GM12878 (cell line): ENCODE measurements around the gene TOM1L1. TPM values are rescaled to one million over a fixed set of nuclear protein-coding genes. Genes with fewer than 3 reads are reported as not detected.

Experiments used
- ATAC-seq: fragments of 200-7000 bp; cut with Tn5 transposase; 3 replicates; pipeline ENCODE4 v1.9.1; 2020; ENCODE audit warnings: mild to moderate bottlenecking, moderate library complexity
- BruUV-seq: library from RNA; stranded (reverse); fragments of 400-500 nt; replicated peaks from 2 replicates; lab custom pipeline; 2021; lab: Mats Ljungman, UMichigan
- CTCF ChIA-PET: fragments of 300-600 bp; sonication (Branson Sonifier 250); formaldehyde crosslinking; extraction: SDS; loops from one replicate; lab custom pipeline; 2021; ENCODE audit warnings: inconsistent platforms; lab: Yijun Ruan, JAX
- POLR2A ChIA-PET: fragments of 350-600 bp; formaldehyde crosslinking; extraction: SDS; loops from one replicate; lab custom pipeline; 2021; ENCODE audit warnings: inconsistent platforms; lab: Charles Lee
- RAD21 ChIA-PET: fragments of 300-600 bp; sonication (Branson Sonifier 250); formaldehyde crosslinking; loops from one replicate; lab custom pipeline; 2023; ENCODE audit warnings: antibody characterized with exemption; ENCODE audit not compliant: unreplicated experiment; lab: Charles Lee
- SMC1A ChIA-PET: fragments of 300-600 bp; sonication (Branson Sonifier 250); formaldehyde crosslinking; loops from one replicate; lab custom pipeline; 2023; ENCODE audit not compliant: unreplicated experiment, uncharacterized antibody; lab: Charles Lee
- DNase-seq: peaks from one replicate; pipeline ENCODE4 v3.0.0-alpha.2; 2011; ENCODE audit warnings: low read depth, low spot score
- FAIRE-seq: peaks from 3 replicates; lab custom pipeline; 2011; peaks lifted over from hg19 to GRCh38; lab: Jason Lieb, UNC
- H2AFZ ChIP-seq: 2 replicates; pipeline ENCODE4 v1.6.0; 2011; ENCODE audit warnings: low read depth, low read length, control low read depth; ENCODE audit not compliant: control insufficient read depth
- H3K27ac ChIP-seq: 2 replicates; pipeline ENCODE4 v1.5.1; 2011; ENCODE audit warnings: control low read depth; ENCODE audit not compliant: control insufficient read depth, insufficient read depth
- H3K27me3 ChIP-seq, 2 experiments: replicated peaks in 1 of 2; 2 replicates each; pipeline versions ENCODE4 v1.6.0 to v1.6.1; 2011; ENCODE audit warnings: low read length in 1 of 2; ENCODE audit not compliant: control insufficient read depth in 2 of 2, insufficient read depth in 2 of 2
- H3K36me3 ChIP-seq, 2 experiments: 2 replicates each; pipeline ENCODE4 v1.5.1; 2011; ENCODE audit warnings: low read length in 1 of 2; ENCODE audit not compliant: control insufficient read depth in 2 of 2, insufficient read depth in 2 of 2
- H3K4me1 ChIP-seq: 2 replicates; pipeline ENCODE4 v1.6.1; 2011; ENCODE audit warnings: mild to moderate bottlenecking, low read length, moderate library complexity, mixed read lengths; ENCODE audit not compliant: control insufficient read depth, insufficient read depth
- H3K4me2 ChIP-seq: 2 replicates; pipeline ENCODE4 v1.6.0; 2011; ENCODE audit warnings: control low read depth; ENCODE audit not compliant: control insufficient read depth, insufficient read depth
- H3K4me3 ChIP-seq: fragments of 200-600 bp; sonication (generic); 2 replicates; pipeline ENCODE4 v1.5.1; 2016
- H3K79me2 ChIP-seq: 2 replicates; pipeline ENCODE4 v1.6.0; 2011; ENCODE audit warnings: low read length; ENCODE audit not compliant: control insufficient read depth, insufficient read depth
- H3K9ac ChIP-seq: 2 replicates; pipeline ENCODE4 v1.8.0; 2011; ENCODE audit warnings: low read length, control low read depth, mixed read lengths; ENCODE audit not compliant: control insufficient read depth, insufficient read depth
- H3K9me3 ChIP-seq: replicated peaks from 3 replicates; pipeline ENCODE4 v1.5.1; 2011; ENCODE audit warnings: mild to moderate bottlenecking, low read length; ENCODE audit not compliant: control insufficient read depth, insufficient read depth
- H4K20me1 ChIP-seq: 2 replicates; pipeline ENCODE4 v1.6.0; 2011; ENCODE audit not compliant: control insufficient read depth, insufficient read depth
- ASH2L ChIP-seq: fragments of 300-600, 200-600 bp; sonication (generic); IDR thresholded peaks from 2 replicates; pipeline ENCODE4 v1.6.1; 2017; ENCODE audit warnings: low read depth, mild to moderate bottlenecking, borderline replicate concordance
- CREM ChIP-seq: IDR thresholded peaks from 2 replicates; pipeline ENCODE4 v1.6.1; 2014; ENCODE audit warnings: antibody characterized with exemption, low read depth
- HDAC6 ChIP-seq: fragments of 200-600 bp; sonication (generic); IDR thresholded peaks from one replicate; pipeline ENCODE4 v1.8.0; 2017; ENCODE audit warnings: antibody characterized with exemption; ENCODE audit not compliant: unreplicated experiment
- MEF2A ChIP-seq: IDR thresholded peaks from 2 replicates; pipeline ENCODE4 v1.6.1; 2011; ENCODE audit warnings: low read depth, mild to moderate bottlenecking, low read length, moderate library complexity; ENCODE audit not compliant: insufficient read depth
- NBN ChIP-seq: fragments of 450-650 bp; IDR thresholded peaks from 2 replicates; pipeline ENCODE4 v1.6.1; 2016
- NFIC ChIP-seq: IDR thresholded peaks from 2 replicates; pipeline ENCODE4 v1.6.1; 2012; ENCODE audit warnings: low read depth, mild to moderate bottlenecking, inconsistent platforms, low read length, moderate library complexity
- ZBED1 ChIP-seq: IDR thresholded peaks from 2 replicates; pipeline ENCODE4 v1.6.1; 2016; ENCODE audit warnings: borderline replicate concordance
- WGBS: methylation state at CpG from one replicate; pipeline ENCODE4 v1.1.6; 2016; ENCODE audit warnings: low lambda C conversion rate; ENCODE audit not compliant: insufficient replicate concordance, insufficient coverage; ENCODE audit errors: missing lambda C conversion rate; 5-methylcytosine and 5-hydroxymethylcytosine counted together
- in situ Hi-C: fragments of 300-500 bp; cut with MboI; formaldehyde crosslinking; loops from 9 replicates; pipeline ENCODE4 v1.14.3; 2018; ENCODE audit warnings: mixed read lengths
- intact Hi-C: fragments of 100-400 bp; cut with micrococcal nuclease; formaldehyde crosslinking; loops from one replicate; pipeline ENCODE4 v1.14.2; 2022; ENCODE audit not compliant: unreplicated experiment
- polyA plus RNA-seq, 11 experiments: library from polyadenylated mRNA; depleted of rRNA in 4 of 11; unstranded in 6 of 11; stranded (reverse) in 5 of 11; fragments of >200 nt; fragmentation: Nextera tagmentation in 4 of 11; fragmentation: Illumina TruSeq in 1 of 11; extraction: Ambion mirVana in 4 of 11; extraction: Trizol in 1 of 11; gene quantifications; 1 replicate in 1 of 11; 2 replicates in 10 of 11; pipeline versions ENCODE4 v1.2.1 to v1.2.3, GENCODE V29; 2011 to 2016; ENCODE audit warnings: inconsistent platforms in 2 of 11, missing spikeins in 2 of 11, low read depth in 1 of 11
- total RNA-seq, 4 experiments: library from RNA; depleted of rRNA in 3 of 4; stranded (reverse); fragments of >200 nt in 3 of 4; fragmentation: Illumina TruSeq in 1 of 4; extraction: Trizol in 1 of 4; gene quantifications; 2 replicates each; pipeline versions ENCODE4 v1.2.1 to v1.2.3, GENCODE V29; 2013 to 2021
- TF ChIP-seq, protein P1 (sequence below): fragments of 150-350 bp; IDR thresholded peaks from 2 replicates; pipeline ENCODE4 v1.6.1; 2014; ENCODE audit warnings: mild to moderate bottlenecking, low read depth, low read length
- TF ChIP-seq, protein P2 (sequence below), 3 experiments: IDR thresholded peaks in 2 of 3; conservative IDR thresholded peaks in 1 of 3; 2 replicates each; pipeline ENCODE4 v1.5.1; 2011; ENCODE audit warnings: low read depth in 3 of 3, low read length in 3 of 3, mild to moderate bottlenecking in 3 of 3, control low read depth in 2 of 3, moderate library complexity in 2 of 3, inconsistent platforms in 1 of 3, mixed read lengths in 1 of 3; ENCODE audit not compliant: control insufficient read depth in 2 of 3, insufficient read depth in 1 of 3; ENCODE audit errors: extremely low read depth in 1 of 3
- TF ChIP-seq, protein P3 (sequence below): fragments of 450-650 bp; IDR thresholded peaks from 2 replicates; pipeline ENCODE4 v1.6.1; 2017; ENCODE audit warnings: mild to moderate bottlenecking, low read depth, inconsistent platforms; ENCODE audit not compliant: poor library complexity, severe bottlenecking
- TF ChIP-seq, protein P4 (sequence below): IDR thresholded peaks from 2 replicates; pipeline ENCODE4 v1.6.1; 2011; ENCODE audit warnings: borderline replicate concordance, low read depth, mild to moderate bottlenecking, moderate library complexity, low read length; ENCODE audit not compliant: insufficient read depth, poor library complexity, severe bottlenecking

The TOM1L1 gene
- total and polyA plus RNA-seq, 10 of the 15 experiments (the other 5 are each of a cell fraction or from before 2014, with no cell fraction given): 1.9 to 8.8 (median 2.5) TPM

DNA sequence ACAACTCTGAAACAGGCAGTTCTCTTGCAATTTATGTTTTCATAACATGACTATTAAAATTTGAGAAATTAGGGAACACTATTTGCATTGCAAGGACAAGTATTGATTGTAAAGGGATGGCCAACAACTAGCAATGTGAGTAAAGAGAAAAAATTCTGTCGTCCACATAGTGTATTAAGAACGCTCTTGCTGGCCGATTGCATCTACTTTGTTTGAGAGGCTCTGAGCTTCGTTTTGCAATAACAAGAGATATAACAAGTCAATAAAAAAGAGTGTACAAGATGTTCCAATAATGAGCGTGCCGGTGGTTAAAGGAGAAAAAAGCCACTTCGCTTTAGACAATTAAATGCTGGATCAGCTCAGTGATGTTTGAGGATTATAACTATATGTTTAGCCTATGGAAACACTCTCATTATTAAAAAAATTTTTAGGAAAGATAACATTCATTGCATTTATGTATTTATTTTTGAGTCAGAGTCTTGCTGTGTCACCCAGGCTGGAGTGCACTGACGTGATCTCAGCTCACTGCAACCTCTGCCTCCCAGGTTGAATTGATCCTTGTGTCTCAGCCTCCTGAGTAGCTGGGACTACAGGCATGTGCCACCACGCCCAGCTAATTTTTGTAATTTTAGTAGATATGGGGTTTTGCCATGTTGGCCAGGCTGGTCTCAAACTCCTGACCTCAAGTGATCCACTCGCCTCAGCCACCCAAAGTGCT, 19.2 kb upstream of the TOM1L1 start (continued):
- TF ChIP-seq, protein P1, sequence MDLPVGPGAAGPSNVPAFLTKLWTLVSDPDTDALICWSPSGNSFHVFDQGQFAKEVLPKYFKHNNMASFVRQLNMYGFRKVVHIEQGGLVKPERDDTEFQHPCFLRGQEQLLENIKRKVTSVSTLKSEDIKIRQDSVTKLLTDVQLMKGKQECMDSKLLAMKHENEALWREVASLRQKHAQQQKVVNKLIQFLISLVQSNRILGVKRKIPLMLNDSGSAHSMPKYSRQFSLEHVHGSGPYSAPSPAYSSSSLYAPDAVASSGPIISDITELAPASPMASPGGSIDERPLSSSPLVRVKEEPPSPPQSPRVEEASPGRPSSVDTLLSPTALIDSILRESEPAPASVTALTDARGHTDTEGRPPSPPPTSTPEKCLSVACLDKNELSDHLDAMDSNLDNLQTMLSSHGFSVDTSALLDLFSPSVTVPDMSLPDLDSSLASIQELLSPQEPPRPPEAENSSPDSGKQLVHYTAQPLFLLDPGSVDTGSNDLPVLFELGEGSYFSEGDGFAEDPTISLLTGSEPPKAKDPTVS: no peak
- TF ChIP-seq ZBED1 (no peak), NBN (no peak), ASH2L (no peak), NFIC (no peak), HDAC6 (no peak)
- TF ChIP-seq, protein P2, sequence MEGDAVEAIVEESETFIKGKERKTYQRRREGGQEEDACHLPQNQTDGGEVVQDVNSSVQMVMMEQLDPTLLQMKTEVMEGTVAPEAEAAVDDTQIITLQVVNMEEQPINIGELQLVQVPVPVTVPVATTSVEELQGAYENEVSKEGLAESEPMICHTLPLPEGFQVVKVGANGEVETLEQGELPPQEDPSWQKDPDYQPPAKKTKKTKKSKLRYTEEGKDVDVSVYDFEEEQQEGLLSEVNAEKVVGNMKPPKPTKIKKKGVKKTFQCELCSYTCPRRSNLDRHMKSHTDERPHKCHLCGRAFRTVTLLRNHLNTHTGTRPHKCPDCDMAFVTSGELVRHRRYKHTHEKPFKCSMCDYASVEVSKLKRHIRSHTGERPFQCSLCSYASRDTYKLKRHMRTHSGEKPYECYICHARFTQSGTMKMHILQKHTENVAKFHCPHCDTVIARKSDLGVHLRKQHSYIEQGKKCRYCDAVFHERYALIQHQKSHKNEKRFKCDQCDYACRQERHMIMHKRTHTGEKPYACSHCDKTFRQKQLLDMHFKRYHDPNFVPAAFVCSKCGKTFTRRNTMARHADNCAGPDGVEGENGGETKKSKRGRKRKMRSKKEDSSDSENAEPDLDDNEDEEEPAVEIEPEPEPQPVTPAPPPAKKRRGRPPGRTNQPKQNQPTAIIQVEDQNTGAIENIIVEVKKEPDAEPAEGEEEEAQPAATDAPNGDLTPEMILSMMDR (IDR thresholded peaks at IDR 0.05 in 2 of 3, conservative IDR thresholded peaks at IDR 0.05 in 1 of 3; ENCODE audit: control insufficient read depth in 2 of 3, extremely low read depth in 1 of 3, insufficient read depth in 1 of 3, low read depth in 3 of 3, low read length in 3 of 3): no peak

DNA sequence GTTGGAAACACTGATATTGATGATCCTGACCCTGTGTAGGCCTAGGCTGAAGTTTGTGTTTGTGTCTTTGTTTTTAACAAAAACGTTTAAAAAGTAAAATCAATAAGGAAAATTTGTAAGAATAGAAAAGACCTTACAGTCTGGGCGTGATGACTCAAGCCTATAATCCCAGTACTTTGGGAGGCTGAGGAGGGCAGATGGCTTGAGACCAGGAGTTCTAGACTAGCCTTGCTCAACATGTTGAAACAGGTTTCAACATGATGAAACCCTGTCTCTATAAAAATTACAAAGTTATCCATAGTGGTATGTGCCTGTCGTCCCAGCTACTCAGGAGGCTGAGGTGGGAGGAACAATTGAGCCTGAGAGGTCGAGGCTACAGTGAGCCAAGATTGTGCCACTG, 18.3 kb upstream of the TOM1L1 start:
- no TSS peak for BruUV-seq
- CTCF ChIA-PET: interaction anchor here (0.8 kb wide), 1 partner anchor 9 kb away, joined by 4 read pairs; no protein-coding TSS in a partner anchor

More for the DNA sequence above, 18.3 kb upstream of the TOM1L1 start:
- TF ChIP-seq, protein P3, sequence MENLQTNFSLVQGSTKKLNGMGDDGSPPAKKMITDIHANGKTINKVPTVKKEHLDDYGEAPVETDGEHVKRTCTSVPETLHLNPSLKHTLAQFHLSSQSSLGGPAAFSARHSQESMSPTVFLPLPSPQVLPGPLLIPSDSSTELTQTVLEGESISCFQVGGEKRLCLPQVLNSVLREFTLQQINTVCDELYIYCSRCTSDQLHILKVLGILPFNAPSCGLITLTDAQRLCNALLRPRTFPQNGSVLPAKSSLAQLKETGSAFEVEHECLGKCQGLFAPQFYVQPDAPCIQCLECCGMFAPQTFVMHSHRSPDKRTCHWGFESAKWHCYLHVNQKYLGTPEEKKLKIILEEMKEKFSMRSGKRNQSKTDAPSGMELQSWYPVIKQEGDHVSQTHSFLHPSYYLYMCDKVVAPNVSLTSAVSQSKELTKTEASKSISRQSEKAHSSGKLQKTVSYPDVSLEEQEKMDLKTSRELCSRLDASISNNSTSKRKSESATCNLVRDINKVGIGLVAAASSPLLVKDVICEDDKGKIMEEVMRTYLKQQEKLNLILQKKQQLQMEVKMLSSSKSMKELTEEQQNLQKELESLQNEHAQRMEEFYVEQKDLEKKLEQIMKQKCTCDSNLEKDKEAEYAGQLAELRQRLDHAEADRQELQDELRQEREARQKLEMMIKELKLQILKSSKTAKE: no peak
- TF ChIP-seq MEF2A (no peak), CREM (no peak)
- TF ChIP-seq, protein P4, sequence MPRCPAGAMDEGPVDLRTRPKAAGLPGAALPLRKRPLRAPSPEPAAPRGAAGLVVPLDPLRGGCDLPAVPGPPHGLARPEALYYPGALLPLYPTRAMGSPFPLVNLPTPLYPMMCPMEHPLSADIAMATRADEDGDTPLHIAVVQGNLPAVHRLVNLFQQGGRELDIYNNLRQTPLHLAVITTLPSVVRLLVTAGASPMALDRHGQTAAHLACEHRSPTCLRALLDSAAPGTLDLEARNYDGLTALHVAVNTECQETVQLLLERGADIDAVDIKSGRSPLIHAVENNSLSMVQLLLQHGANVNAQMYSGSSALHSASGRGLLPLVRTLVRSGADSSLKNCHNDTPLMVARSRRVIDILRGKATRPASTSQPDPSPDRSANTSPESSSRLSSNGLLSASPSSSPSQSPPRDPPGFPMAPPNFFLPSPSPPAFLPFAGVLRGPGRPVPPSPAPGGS: no peak
- TF ChIP-seq, all 136 proteins: peak for 0
- WGBS: 0% methylated on average over 4 of the region's 4 CpGs
- in situ Hi-C loops: no loop called here
- DNase-seq (no peak), ATAC-seq (no peak), FAIRE-seq (no peak)
- Histone ChIP-seq H3K4me3 (no peak overlapping the region), H3K79me2 (no peaks in the 10 kb centered on the region), H2AFZ (no peak overlapping the region), H4K20me1 (no peaks in the 10 kb centered on the region), H3K9ac (no peak overlapping the region), H3K27me3 (no peaks in the 10 kb centered on the region; a peak in 1 of 4 replicates), H3K27ac (no peak overlapping the region), H3K36me3 (no peaks in the 10 kb centered on the region), H3K4me1 (no peaks in the 10 kb centered on the region), H3K4me2 (no peak overlapping the region), H3K9me3 (no peaks in the 10 kb centered on the region)
- ChIA-PET SMC1A (no interaction called here), RAD21 (no interaction called here), POLR2A (no interaction called here)
- intact Hi-C loops: loop anchor here (10.0 kb wide), 1 partner anchor 58 kb away; no protein-coding TSS in a partner anchor
